ENCODE data around the gene CYP1B1. TPM values are rescaled to one million over a fixed set of nuclear protein-coding genes. Genes with fewer than 3 reads are reported as not detected.

Gene CYP1B1
- total and polyA plus RNA-seq, 2 of the 13 experiments (the other 11 are each of a cell fraction or from before 2014, with no cell fraction given): not detected

GRCh38 chr2:38056216-38056615 is 19.7 kb downstream of the CYP1B1 start:
- H3K4me2 ChIP-seq (ENCODE audit: low read depth, low read length): no peak overlapping the region
- no peaks in the 10 kb centered on the region for H3K79me2 ChIP-seq (ENCODE audit: insufficient read depth, low read length)
- H3K4me1 ChIP-seq (ENCODE audit: insufficient read depth, low read length): no peaks in the 10 kb centered on the region
- H3K27ac ChIP-seq (ENCODE audit: extremely low read length, insufficient read depth, low read length): no peak overlapping the region
- no peaks in the 10 kb centered on the region for H3K36me3 ChIP-seq (replicated peaks in 1 of 2; ENCODE audit: control insufficient read depth in 1 of 2, insufficient read depth in 2 of 2, low read length in 2 of 2)
- WGBS (ENCODE audit: low lambda C conversion rate): 33% methylated on average over 3 of the region's 3 CpGs
- DNase-seq (ENCODE audit: low spot score) (no peak), FAIRE-seq (no peak), ATAC-seq (no peak)
- BruUV-seq (replicated peaks): no TSS peak
- no peaks in the 10 kb centered on the region for H4K20me1 ChIP-seq (ENCODE audit: insufficient read depth, low read length)
- H3K27me3 ChIP-seq (ENCODE audit: control insufficient read depth in 1 of 2, insufficient read depth in 2 of 2, low read length in 2 of 2): no peaks in the 10 kb centered on the region; a peak in 1 of 5 replicates
- H3K4me3 ChIP-seq (replicated peaks in 1 of 3; ENCODE audit: insufficient read depth in 1 of 3, low read depth in 2 of 3, low read length in 3 of 3): no peak overlapping the region
- in situ Hi-C loops (cut with HindIII; ENCODE audit: extremely low pct_ligation_motif_present, low pct_unique_long_range_greater_than_20kb) (no loop called here), intact Hi-C loops (cut with micrococcal nuclease; ENCODE audit: unreplicated experiment) (no loop called here)
- no peaks in the 10 kb centered on the region for H3K9me3 ChIP-seq (ENCODE audit: low read length)
- POLR2A ChIA-PET: no interaction called here
- H3K9ac ChIP-seq (ENCODE audit: insufficient read depth, low read depth, low read length): no peak overlapping the region
- TF ChIP-seq RORA (CRISPR knock-in tag; IDR thresholded peaks at IDR 0.05) (no peak), YEATS2 (CRISPR knock-in tag; IDR thresholded peaks at IDR 0.05; ENCODE audit: borderline replicate concordance) (no peak), ZKSCAN5 (CRISPR knock-in tag; IDR thresholded peaks at IDR 0.05) (no peak), MTERF4 (CRISPR knock-in tag; IDR thresholded peaks at IDR 0.05) (no peak)
- CTCF ChIA-PET (ENCODE audit: low intra/inter-chr PET ratio, low total read pairs): no interaction called here
- H2AFZ ChIP-seq (ENCODE audit: low read length): no peak overlapping the region

- H3K4me3 ChIP-seq (replicated peaks in 1 of 3; ENCODE audit: insufficient read depth in 1 of 3, low read depth in 2 of 3, low read length in 3 of 3): no peak overlapping the region
- 31% methylated on average over 4 of the region's 4 CpGs for WGBS (ENCODE audit: low lambda C conversion rate)
- H4K20me1 ChIP-seq (ENCODE audit: insufficient read depth, low read length): no peaks in the 10 kb centered on the region
- no peak overlapping the region for H3K27ac ChIP-seq (ENCODE audit: extremely low read length, insufficient read depth, low read length)
- H3K27me3 ChIP-seq (ENCODE audit: control insufficient read depth in 1 of 2, insufficient read depth in 2 of 2, low read length in 2 of 2): peaks cover 0 to 5% of the 10 kb centered on the region in 2 experiments; a peak in 2 of 5 replicates
- intact Hi-C loops (cut with micrococcal nuclease; ENCODE audit: unreplicated experiment): no loop called here
- no peaks in the 10 kb centered on the region for H3K4me1 ChIP-seq (ENCODE audit: insufficient read depth, low read length)
- no peak overlapping the region for H3K4me2 ChIP-seq (ENCODE audit: low read depth, low read length)
- H3K79me2 ChIP-seq (ENCODE audit: insufficient read depth, low read length): no peaks in the 10 kb centered on the region
- ChIA-PET CTCF (ENCODE audit: low intra/inter-chr PET ratio, low total read pairs) (no interaction called here), POLR2A (no interaction called here)
- no peaks in the 10 kb centered on the region for H3K36me3 ChIP-seq (replicated peaks in 1 of 2; ENCODE audit: control insufficient read depth in 1 of 2, insufficient read depth in 2 of 2, low read length in 2 of 2)
- FAIRE-seq (no peak), DNase-seq (ENCODE audit: low spot score) (no peak), ATAC-seq (no peak)
- no TSS peak for BruUV-seq (replicated peaks)
- H3K9me3 ChIP-seq (ENCODE audit: low read length): no peaks in the 10 kb centered on the region
- H3K9ac ChIP-seq (ENCODE audit: insufficient read depth, low read depth, low read length): no peak overlapping the region
- no peak overlapping the region for H2AFZ ChIP-seq (ENCODE audit: low read length)
- in situ Hi-C loops (cut with HindIII; ENCODE audit: extremely low pct_ligation_motif_present, low pct_unique_long_range_greater_than_20kb): no loop called here
- TF ChIP-seq, protein P1, sequence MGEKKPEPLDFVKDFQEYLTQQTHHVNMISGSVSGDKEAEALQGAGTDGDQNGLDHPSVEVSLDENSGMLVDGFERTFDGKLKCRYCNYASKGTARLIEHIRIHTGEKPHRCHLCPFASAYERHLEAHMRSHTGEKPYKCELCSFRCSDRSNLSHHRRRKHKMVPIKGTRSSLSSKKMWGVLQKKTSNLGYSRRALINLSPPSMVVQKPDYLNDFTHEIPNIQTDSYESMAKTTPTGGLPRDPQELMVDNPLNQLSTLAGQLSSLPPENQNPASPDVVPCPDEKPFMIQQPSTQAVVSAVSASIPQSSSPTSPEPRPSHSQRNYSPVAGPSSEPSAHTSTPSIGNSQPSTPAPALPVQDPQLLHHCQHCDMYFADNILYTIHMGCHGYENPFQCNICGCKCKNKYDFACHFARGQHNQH (CRISPR knock-in tag; IDR thresholded peaks at IDR 0.05): no peak
- TF ChIP-seq DNMT1 (CRISPR knock-in tag; IDR thresholded peaks at IDR 0.05) (no peak), ESRRA (CRISPR knock-in tag; IDR thresholded peaks at IDR 0.05; ENCODE audit: low read depth) (no peak), ZNF724P (CRISPR knock-in tag; IDR thresholded peaks at IDR 0.05; ENCODE audit: borderline replicate concordance) (no peak), ZNF556 (CRISPR knock-in tag; IDR thresholded peaks at IDR 0.05; ENCODE audit: borderline replicate concordance) (no peak), ZNF44 (CRISPR knock-in tag; IDR thresholded peaks at IDR 0.05) (no peak), JUNB (CRISPR knock-in tag; IDR thresholded peaks at IDR 0.05; ENCODE audit: borderline replicate concordance) (no peak), TAF1 (CRISPR knock-in tag; IDR thresholded peaks at IDR 0.05) (no peak), SMC3 (IDR thresholded peaks at IDR 0.05; ENCODE audit: low read length) (no peak), ZNF441 (CRISPR knock-in tag; IDR thresholded peaks at IDR 0.05; ENCODE audit: borderline replicate concordance) (no peak), ZNF10 (CRISPR knock-in tag; IDR thresholded peaks at IDR 0.05; ENCODE audit: borderline replicate concordance, low read depth) (no peak), CC2D1A (CRISPR knock-in tag; IDR thresholded peaks at IDR 0.05) (no peak), ZNF138 (CRISPR knock-in tag; IDR thresholded peaks at IDR 0.05; ENCODE audit: low read depth) (no peak), ZNF644 (CRISPR knock-in tag; IDR thresholded peaks at IDR 0.05; ENCODE audit: low read depth) (no peak)
Measured at GRCh38 chr2:38045811-38046210, 30.1 kb downstream of the CYP1B1 start.
